IMR-90 (cell line): ENCODE results near the gene SLC24A3.

Source experiments
- CEBPB ChIP-seq: IDR thresholded peaks from 2 replicates; pipeline ENCODE4 v1.6.1; 2012; ENCODE audit warnings: low read depth, low read length, improper control_type of control experiment
- FOS ChIP-seq: fragments of 150-350 bp; IDR thresholded peaks from 2 replicates; pipeline ENCODE4 v1.6.1; 2016; ENCODE audit warnings: low read depth, low read length
- NFE2L2 ChIP-seq: fragments of 150-350 bp; IDR thresholded peaks from 2 replicates; pipeline ENCODE4 v1.6.1; 2016; ENCODE audit warnings: low read depth, mild to moderate bottlenecking, low read length
- POLR2A ChIP-seq: IDR thresholded peaks from 2 replicates; pipeline ENCODE4 v1.6.1; 2012; ENCODE audit warnings: mild to moderate bottlenecking, low read depth, low read length
- TF ChIP-seq, protein P1 (sequence below): conservative IDR thresholded peaks from 2 replicates; pipeline ENCODE4 v1.5.1; 2012; ENCODE audit warnings: mild to moderate bottlenecking, low read depth, low read length, improper control_type of control experiment
- TF ChIP-seq, protein P2 (sequence below): fragments of 150-350 bp; IDR thresholded peaks from 2 replicates; pipeline ENCODE4 v1.6.1; 2017; ENCODE audit warnings: mild to moderate bottlenecking, antibody characterized with exemption, low read length, low read depth

DNA sequence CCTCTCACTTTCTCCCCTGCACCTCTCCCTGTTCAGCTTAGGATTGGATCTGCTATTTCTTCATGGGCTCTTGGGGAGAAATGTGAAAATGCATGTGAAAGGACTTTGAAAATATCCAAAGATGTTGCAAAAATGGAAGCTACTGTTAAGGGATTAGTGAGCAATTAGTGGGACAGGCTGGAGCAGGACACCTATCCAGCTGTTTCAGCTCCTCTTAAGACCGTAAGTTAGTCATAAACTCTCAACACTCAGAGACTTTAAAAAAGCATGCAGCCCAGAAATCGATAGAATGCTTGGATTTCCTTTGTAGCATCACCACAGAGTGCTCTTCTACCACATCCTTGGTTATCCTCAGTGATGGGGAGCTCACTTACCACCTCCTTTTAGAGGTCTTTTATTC lies 88.7 kb downstream of the SLC24A3 start:
- TF ChIP-seq NFE2L2 (no peak), POLR2A (no peak), FOS (no peak), CEBPB (no peak)
- TF ChIP-seq, protein P1, sequence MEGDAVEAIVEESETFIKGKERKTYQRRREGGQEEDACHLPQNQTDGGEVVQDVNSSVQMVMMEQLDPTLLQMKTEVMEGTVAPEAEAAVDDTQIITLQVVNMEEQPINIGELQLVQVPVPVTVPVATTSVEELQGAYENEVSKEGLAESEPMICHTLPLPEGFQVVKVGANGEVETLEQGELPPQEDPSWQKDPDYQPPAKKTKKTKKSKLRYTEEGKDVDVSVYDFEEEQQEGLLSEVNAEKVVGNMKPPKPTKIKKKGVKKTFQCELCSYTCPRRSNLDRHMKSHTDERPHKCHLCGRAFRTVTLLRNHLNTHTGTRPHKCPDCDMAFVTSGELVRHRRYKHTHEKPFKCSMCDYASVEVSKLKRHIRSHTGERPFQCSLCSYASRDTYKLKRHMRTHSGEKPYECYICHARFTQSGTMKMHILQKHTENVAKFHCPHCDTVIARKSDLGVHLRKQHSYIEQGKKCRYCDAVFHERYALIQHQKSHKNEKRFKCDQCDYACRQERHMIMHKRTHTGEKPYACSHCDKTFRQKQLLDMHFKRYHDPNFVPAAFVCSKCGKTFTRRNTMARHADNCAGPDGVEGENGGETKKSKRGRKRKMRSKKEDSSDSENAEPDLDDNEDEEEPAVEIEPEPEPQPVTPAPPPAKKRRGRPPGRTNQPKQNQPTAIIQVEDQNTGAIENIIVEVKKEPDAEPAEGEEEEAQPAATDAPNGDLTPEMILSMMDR = no peak
- TF ChIP-seq, protein P2, sequence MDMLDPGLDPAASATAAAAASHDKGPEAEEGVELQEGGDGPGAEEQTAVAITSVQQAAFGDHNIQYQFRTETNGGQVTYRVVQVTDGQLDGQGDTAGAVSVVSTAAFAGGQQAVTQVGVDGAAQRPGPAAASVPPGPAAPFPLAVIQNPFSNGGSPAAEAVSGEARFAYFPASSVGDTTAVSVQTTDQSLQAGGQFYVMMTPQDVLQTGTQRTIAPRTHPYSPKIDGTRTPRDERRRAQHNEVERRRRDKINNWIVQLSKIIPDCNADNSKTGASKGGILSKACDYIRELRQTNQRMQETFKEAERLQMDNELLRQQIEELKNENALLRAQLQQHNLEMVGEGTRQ = no peak
